Erythroblast (primary cell): ENCODE data around the gene VSIG10L2.
"Not testable (repeated sequence)": the region's sequence is repeated elsewhere in the genome, so short reads cannot be mapped to it uniquely, and the experiment has no call there.

Source experiments
- DNase-seq, 2 experiments: peaks; one replicate each; lab custom pipeline; 2025; lab: John Stamatoyannopoulos, UW
- GATA1 ChIP-seq: IDR thresholded peaks from 2 replicates; pipeline ENCODE4 v1.6.1; 2011; ENCODE audit warnings: low read depth, mild to moderate bottlenecking, control low read depth, low read length, moderate library complexity
- POLR2A ChIP-seq: IDR thresholded peaks from 2 replicates; pipeline ENCODE4 v1.6.1; 2011; ENCODE audit warnings: mild to moderate bottlenecking, low read length

Gene VSIG10L2

DNA sequence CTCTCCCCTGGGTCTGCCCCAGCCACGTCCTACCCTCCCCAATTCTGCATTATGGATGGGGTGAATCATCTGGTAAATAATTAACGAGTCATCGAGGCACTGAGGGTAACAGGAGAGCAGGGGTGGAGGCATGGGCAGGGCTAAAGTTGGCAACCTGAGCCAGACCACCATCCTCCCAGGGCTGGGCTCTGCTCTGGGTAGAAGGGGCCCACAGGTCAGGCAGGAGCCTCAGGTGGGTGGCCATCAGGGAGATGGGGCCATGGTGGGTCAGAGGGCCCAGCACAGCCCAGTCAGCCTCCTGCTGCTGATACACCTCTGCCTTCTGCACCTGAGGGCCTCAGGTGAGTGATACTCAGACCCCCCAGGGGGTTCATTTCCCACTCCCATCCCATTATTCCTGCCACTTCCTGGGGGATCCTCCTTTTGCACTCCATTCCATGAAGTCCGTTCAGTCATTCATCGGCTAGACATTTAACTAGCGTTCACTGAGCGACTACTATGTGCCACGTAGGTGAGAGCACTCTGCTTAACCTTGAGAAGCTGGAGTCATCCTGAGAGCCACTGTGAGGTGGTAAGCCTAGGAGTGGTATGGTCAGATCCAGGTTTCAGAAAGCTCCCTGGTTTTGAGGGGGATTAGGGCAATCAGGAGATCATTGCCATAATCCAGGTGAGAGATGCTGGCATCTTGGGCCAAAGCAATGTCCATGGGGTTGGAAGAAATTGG, at the start of gene VSIG10L2:
Gene VSIG10L2 (plus strand): TSS at position 248 of the 724 bp plus-strand sequence. CDS start 12 bp downstream, at position 260.
- TF ChIP-seq GATA1: no peak
- no peak for TF ChIP-seq POLR2A
- DNase-seq: no peak

DNA sequence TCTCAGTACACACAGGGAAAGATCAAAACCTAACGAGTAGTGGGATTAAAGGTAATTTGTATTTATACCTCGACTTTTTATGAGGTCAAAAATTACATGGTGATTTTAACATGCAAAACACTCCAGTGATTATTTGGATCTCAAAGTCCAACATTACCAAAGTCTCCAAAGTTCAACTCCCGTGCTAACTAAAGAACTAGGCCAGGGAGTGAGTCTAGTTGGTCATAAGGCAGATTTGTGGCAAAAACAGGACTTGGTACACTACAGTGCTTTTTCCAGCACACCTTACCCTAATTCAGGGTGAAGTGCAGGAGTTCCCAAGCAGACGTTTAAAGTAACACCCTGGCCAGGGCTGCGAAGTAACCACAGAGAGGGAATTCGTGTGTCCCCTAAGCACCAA, 44.0 kb upstream of the VSIG10L2 start:
- DNase-seq: no peak
- TF ChIP-seq GATA1: no peak
- no peak for TF ChIP-seq POLR2A

DNA sequence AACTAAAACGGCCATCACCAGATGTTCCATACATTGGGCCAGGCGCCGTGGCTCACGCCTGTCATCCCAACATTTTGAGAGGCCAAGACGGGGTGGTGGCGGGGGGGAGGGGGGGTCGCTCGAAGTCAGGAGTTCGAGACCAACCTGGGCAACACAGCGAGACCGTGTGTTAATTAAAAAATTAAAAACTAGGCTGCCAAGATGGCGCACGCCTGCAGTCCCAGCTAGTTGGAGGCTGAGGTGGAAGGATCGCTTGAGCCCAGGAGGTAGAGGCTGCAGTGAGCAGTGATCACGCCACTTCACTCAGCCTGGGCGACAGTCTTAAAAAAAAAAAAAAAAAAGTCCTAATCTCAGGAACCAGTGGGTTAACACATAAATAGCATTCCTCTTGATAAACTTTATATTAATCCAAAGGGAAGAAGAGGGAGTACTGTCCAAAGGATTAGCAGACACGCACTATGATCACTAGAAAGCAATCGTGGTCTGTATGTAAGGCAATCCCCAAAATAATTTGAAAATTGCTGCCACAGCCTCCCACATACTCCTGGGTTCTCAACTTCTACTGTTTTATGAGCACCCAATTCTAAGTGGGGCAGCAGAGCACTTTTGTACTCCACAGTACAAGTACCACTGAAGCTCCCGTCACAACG, 43.4 kb upstream of the VSIG10L2 start:
- TF ChIP-seq POLR2A (no peak), GATA1 (no peak)

DNA sequence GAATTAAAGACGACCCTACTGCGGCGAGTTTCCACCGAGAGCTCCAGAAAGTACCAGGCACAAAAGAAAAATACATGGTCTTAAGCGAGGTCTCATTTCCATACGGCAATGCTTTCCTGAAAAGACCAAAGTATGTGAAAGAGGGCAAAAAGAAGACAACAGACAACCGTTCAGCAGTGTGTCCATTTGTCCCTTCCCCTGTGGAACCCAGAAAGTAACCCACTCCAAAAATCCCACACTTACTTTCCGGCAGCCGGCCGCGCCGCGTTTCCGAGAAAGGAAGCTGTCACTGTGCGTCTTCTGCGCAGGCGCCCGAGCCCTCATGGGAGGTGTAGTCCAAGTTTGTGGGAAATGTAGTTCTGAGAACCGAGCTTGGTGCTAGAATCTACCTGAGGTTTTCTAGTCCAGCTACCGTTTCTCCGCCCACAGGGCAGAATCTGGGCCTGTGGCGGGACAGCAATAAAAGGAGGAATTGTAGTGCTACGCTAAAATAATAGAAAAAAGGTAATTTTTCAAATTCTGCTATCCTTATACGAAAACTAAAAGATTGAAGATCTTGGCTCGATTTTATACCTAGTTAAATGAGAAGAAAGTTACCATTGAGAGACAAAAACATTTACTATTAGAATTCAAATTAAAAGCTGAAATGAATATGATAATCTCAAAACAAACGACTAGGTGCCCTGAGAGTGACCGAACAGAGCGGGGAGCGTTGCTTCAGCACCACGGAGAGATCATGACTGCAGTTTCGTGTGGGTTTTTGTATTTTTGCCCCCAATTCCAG, 42.7 kb upstream of the VSIG10L2 start, which contains the start of gene PUS3:
Gene PUS3 (minus strand): TSS at position 280 of the 784 bp plus-strand sequence. CDS start 6,922 bp downstream, outside the sequence.
- TF ChIP-seq POLR2A (peak; percentile 72), GATA1 (no peak)
- peak; percentile 87 to 90 for DNase-seq

More for the DNA sequence above, 43.4 kb upstream of the VSIG10L2 start:
- DNase-seq: peak in 1 of 2 experiments; percentile 38

DNA sequence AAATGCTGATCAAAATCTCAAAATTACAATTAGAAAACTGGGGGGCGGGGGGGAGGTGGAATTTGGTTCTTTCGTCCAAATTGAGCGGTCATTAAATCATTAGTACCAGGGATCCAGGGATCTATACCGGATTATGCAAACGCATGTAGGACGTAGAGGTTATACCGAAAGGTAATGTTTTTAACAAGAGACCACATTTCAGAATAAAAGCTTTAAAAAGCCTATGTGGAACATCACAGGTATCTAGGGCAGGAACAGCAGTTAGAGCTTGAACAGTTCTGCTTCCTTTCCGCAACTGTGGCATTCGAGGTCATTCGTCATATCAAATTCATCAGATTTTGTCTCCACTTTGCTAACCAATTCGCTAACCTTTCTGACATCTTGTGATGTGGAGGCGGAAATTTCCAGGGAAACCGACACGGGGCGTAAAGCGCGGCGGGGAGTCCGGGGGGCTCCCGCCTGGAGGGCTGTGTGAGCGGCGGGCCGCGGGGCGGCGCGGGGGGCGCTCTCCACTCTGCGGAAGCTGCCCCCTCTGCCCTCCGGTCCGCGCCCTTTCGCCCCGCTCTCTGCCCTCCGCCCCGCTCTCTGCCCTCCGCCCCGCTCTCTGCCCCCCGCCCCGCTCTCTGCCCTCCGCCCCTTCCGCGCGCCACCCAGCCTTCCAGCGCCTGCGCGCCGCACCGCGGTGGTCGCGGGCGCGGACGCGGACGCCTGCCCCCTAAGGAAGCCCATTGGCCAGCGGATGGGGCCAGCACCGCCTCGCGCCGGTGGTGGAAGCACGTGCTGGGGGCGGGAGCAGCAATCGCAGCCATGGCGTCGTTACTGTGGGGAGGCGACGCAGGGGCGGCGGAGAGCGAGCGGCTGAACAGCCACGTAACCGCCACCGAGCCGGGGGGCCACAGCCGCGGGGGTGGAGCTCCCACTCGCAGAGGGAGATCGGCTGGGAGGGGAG, 41.9 kb upstream of the VSIG10L2 start, which contains the start of gene DDX25:
Gene DDX25 (plus strand): TSS at position 798 of the 949 bp plus-strand sequence. CDS start 10 bp downstream, at position 808.
- TF ChIP-seq POLR2A: no peak
- TF ChIP-seq GATA1: no peak
- no peak for DNase-seq

DNA sequence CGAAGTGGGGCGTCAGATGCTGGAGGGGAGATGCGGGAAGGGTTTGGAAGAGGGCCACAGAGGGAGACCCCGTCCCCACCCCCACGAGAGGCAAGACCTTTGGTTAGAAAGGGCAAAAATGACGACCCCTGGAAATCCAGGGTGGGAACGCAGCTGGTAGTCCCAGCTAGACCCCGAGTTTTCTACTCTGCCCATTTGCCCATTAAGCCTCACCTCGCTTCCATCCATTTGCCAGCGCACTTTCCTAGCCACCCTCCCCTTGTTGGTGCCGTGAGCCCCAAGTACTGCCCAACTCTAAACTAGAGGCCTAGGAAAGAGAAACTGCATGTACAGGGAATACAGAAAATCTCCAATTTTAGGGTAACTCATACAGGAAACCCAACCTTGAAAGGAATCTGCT, 41.2 kb upstream of the VSIG10L2 start:
- DNase-seq: no peak
- no peak for TF ChIP-seq POLR2A
- no peak for TF ChIP-seq GATA1

DNA sequence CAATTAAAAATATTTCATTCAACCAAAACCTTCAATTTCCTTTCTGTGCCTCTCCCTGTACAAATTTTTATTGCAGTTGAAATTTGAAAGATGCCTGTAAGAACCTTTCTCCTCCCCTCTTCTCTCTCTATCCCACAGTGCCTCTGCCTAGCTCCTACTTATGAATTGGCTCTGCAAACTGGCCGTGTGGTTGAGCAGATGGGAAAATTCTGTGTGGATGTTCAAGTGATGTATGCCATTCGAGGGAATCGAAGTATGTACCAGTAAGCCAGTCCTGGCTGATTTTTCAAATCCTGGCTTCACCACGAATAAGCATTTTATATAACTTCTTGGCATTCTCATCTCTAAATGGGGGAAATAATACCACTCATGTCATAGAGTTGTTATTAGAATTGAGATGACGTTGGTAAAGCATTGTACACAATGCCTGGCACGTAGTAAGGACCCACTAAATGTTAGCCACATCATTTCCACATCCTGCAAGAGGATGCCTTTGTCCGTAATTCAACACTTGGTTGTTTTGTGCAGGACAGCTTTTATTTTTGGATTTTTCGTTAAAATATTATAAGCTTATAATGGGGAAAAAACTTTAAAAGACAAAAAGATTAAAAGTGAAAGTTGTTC, 35.5 kb upstream of the VSIG10L2 start:
- no peak for DNase-seq
- TF ChIP-seq GATA1 (no peak), POLR2A (no peak)

DNA sequence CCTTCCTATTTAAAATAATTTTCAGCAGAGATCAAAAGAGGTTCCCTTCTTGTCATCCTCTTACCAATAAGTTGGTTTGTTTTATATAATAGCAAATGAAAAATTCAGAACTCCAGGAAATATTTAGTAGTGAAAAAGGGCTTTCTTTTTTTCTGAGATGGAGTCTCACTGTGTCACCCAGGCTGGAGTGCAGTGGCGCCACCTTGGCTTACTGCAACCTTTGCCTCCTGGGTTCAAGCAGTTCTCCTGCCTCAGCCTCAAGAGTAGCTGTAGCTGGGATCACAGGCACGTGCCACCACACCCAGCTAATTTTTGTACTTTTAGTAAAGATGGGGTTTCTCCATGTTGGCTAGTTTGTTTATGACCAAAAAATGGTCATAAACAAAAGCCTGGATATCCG, 31.2 kb upstream of the VSIG10L2 start:
- not testable (repeated sequence) for DNase-seq

DNA sequence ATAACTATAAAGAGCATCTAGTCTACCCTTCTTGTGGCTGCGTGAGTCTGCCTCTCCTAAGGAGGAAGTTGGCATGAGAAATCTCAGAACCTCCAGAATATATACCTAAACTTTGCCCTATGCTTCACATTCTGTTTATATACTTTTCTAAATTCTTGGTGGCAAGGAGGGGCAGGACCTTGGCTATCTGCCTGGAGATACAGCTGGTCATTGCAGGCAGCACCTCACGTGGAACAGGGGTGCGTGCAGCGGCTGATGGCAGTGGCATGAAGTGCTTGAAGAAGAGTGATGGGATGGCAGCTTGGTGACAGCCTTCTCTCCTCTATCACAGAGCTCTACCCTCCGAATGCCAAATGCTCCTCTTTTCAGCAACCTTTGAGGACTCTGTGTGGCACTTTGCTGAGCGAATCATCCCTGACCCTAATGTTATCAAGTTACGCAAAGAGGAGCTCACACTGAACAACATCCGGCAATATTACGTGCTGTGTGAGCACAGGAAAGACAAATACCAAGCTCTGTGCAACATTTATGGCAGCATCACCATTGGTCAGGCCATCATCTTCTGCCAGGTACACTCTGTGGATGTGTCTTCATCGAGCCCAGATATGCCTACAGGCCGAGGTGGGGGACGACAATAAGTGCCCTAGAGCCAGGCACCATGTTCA, 29.0 kb upstream of the VSIG10L2 start:
- DNase-seq: no peak
- TF ChIP-seq GATA1: no peak
- TF ChIP-seq POLR2A: no peak

DNA sequence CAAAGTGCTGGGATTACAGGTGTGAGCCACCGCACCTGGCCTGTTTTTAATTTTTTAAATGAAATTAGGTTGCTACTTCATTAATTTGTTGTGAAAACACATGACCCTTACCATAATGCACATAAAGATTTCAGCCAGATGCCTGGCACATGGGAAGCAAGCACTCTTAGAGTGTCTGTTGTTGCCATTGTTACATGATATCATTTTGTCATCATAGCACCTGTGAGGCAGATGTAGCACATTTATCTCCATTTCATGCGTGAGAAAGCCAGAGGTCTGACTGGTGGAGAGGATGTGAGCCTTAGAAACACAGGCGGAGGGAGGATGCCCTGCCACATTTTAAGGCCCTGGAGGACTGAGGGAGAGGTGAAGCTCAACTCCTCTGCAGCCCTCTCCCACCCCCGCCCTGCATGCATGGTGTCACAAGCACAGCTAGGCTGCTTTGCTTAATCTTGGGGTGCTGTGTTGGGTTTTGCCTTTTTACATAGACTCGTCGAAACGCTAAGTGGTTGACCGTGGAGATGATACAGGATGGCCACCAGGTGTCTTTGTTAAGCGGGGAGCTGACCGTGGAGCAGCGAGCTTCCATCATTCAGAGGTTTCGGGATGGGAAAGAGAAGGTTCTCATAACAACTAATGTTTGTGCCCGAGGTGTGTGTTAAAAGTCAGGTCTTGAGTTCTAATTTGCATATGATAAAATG, 27.6 kb upstream of the VSIG10L2 start:
- no peak for DNase-seq

DNA sequence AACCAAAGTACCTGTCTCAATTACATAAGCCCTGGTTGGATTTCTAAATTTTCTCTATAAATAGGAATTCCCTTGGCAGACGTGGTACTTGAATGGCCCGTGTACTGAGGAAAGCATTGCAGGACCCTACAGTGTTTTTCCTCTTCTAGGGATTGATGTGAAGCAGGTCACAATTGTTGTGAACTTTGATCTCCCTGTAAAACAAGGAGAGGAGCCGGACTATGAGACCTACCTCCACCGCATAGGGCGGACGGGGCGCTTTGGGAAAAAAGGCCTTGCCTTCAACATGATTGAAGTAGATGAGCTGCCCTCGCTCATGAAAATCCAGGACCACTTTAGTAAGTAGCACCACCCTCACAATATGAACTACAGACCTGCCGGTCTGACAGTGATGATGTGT, 24.8 kb upstream of the VSIG10L2 start:
- DNase-seq: no peak
- TF ChIP-seq GATA1 (no peak), POLR2A (no peak)

More for the DNA sequence above, 27.6 kb upstream of the VSIG10L2 start:
- TF ChIP-seq GATA1 (no peak), POLR2A (no peak)
